HG03571 (cell line): ENCODE measurements around the gene MLX.
"Not testable (repeated sequence)": the region's sequence is repeated elsewhere in the genome, so short reads cannot be mapped to it uniquely, and the experiment has no call there.

Experiments used
- ATAC-seq: cut with Tn5 transposase; IDR thresholded peaks from one replicate; pipeline ENCODE4 v1.9.1; 2021; ENCODE audit not compliant: unreplicated experiment

The MLX gene

GRCh38 chr17:42554250-42555121, 12.4 kb upstream of the MLX start:
- peak; percentile 77 for ATAC-seq

- no peak for ATAC-seq
Observed at GRCh38 chr17:42555122-42555622, 11.7 kb upstream of the MLX start.

- ATAC-seq: not testable (repeated sequence)
Observed at GRCh38 chr17:42555961-42556617, 10.8 kb upstream of the MLX start.

- no peak for ATAC-seq
Observed at GRCh38 chr17:42559075-42559474, 7.8 kb upstream of the MLX start.

- no peak for ATAC-seq
Observed at GRCh38 chr17:42560246-42560645, 6.7 kb upstream of the MLX start.

GRCh38 chr17:42561897-42562387, 5.0 kb upstream of the MLX start, which contains the start of gene COASY:
TSS of gene COASY (plus strand) at chr17:42562148. CDS start at chr17:42562623, 475 bp downstream.
- ATAC-seq: no peak

GRCh38 chr17:42562388-42563142, 4.3 kb upstream of the MLX start:
- no peak for ATAC-seq

GRCh38 chr17:42563143-42563509, 3.8 kb upstream of the MLX start:
- ATAC-seq: no peak

GRCh38 chr17:42563543-42563942, 3.4 kb upstream of the MLX start:
- ATAC-seq: no peak

GRCh38 chr17:42563950-42564349, 3.0 kb upstream of the MLX start:
- ATAC-seq: no peak

- ATAC-seq: no peak
Observed at GRCh38 chr17:42564815-42565522, 1.9 kb upstream of the MLX start.

GRCh38 chr17:42565523-42566214, 1.2 kb upstream of the MLX start:
- no peak for ATAC-seq

GRCh38 chr17:42566215-42566882, 551 bp upstream of the MLX start:
- no peak for ATAC-seq

GRCh38 chr17:42568341-42569111, 1.6 kb downstream of the MLX start:
- ATAC-seq: no peak

- no peak for ATAC-seq
Observed at GRCh38 chr17:42571435-42572225, 4.7 kb downstream of the MLX start.

- no peak for ATAC-seq
Observed at GRCh38 chr17:42573095-42573494, 6.2 kb downstream of the MLX start.

- no peak for ATAC-seq
Observed at GRCh38 chr17:42574463-42574862, 7.6 kb downstream of the MLX start.

GRCh38 chr17:42577140-42577531, 10.2 kb downstream of the MLX start:
- ATAC-seq: no peak
